GM19025 (cell line): ENCODE results near the gene SLC25A21.

Source experiments
- ATAC-seq: cut with Tn5 transposase; IDR thresholded peaks from one replicate; pipeline ENCODE4 v1.9.1; 2021; ENCODE audit warnings: mild to moderate bottlenecking, low read depth, moderate library complexity; ENCODE audit not compliant: unreplicated experiment

Gene SLC25A21

DNA sequence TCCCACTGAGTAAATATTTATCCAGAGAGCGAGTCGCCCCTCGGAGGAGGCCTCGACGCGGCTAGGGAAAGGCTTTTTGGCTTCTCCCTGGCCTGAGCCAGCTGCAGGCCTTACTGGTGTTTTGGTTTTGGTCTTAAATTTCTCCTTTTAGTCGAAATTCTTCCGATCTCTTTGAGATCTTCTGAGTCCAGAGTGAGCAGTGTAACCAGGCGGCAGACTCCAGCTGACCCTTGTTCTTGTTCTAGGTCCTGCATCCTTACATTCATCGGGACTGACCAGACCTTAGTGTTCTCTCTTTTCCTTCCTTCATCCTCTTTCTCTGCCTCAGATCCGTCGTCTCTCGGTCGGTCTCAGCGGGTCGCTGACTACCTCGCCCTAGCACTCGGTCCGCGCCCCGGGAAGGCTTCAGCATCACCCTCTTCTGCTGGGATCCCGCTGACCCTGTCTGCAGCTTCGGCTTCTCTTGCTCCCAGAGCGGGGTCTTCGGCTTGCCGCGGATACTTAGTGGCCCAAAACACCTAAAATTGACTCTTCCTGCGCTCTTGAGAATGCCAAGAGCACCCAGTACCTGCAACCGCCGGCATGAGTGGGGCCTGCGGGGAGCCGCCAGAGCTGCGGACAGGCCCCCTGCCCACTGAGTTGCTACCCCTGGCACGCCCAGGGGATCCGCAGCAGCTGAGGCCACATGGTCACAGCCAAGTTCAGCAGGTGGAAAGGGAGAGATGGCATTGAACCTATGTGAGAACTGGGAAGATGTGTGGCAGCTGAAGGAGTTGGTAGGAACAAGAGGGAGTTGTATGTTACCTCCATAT lies 513.2 kb downstream of the SLC25A21 start:
- no peak for ATAC-seq

DNA sequence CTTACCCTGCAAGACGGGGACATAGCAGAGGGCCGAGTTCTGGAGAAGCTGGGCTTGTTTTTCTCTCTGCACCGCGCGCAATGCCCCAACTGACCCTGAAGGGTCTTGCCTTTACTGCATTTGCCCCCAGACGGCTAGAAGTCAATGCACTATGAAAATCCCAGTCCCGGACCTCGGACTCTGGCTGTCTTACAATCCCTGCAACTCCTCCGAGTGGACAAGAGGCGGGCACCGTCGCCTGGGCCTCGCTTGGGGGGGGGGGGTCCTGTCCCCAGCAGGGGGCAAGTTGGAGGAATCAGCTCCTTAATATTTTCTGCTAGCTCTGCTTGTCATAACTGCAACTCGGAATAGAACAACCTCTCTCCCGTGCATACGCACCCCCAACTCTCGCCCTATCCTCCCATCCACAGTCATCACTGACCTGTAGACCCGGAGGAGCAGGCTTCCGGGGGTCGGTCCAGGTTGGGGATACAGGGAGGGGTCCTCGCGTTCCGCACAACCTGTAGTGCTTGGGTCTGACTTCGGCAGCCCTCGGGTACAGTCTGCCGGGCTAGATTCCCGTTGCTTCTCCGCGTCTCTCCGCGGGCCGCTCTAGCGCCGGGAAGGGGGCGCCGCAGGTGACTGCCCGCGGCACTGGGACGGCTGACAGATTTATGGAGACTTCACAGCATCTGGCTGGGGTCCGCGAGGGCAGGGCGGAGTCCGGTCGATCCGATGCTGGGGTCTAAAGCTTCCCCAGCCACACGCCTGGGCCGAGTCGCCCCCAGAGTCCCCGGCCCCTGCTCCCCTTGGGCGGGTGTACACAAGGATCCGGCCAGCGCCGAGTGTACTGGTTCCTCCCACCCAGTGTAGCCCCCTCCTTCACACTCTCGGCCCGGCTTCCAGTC lies 514.0 kb downstream of the SLC25A21 start:
- ATAC-seq, result no peak

DNA sequence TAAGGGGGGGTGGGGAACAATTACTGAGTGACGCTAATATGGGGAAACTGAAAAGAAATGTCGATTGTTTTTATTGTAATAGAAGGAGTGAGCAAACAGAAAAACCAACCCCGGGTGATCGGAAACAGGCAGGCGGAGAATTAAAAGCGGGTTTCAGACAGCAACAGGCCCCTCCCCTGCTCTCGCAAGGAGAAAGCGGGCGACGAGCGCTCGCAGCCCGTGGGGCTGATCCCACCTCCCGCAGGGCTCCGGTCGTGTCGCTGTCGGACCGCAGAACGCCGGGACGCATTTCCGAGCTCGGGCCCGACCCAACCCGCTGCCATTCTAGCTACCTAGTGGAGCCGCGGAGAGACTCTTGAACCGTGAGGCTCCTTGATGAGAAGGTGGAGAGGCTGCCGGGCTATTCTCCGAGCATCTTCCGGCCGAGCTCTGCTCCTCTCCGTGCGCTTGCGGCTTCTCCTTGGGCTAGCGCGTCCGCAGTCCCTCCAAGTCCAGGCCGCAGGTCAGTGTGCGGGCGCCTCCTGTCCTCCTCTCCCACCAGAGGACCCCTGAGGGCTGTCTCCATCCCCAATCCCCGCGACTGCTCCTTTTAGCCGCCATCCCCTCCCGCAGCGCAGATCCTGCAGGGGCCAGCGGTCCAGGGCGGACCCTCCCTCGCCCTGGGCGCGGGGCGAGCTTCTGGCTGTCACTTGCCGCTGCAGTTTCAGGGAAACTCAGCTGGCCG lies 514.8 kb downstream of the SLC25A21 start:
- ATAC-seq, result no peak

DNA sequence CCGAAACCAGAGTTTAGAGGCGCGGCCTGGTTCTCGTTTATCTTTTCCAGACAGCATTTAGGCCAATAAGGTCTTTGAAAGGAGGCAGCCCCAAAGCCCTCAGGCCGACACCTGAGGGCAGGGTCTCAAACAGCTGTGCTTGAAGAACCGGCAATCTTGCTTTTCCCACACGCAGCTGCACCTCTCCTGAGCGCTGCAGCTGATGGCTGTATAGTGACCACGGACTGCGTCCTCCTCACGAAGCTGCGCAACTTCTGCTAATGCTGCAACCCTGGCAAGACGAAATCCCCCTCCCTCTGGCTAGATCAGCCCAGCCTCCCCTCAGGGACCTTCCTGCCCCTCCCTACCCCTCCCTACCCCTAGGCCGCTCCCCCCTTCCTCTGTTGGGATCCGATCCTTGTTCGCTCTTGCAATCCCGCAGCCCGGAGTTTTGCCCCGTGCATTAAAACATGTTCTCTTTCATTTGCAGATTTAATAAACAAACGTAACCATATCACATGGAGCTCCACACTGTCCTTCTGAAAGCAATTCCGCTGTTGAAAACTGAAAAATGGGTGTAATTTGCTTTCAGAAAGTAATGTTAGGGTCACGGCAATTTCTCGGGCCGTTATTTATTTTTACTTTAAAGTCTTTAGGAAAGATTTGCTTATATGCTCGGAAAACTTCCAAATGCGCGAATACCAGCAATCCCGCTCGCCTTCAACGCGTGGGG lies 515.6 kb downstream of the SLC25A21 start:
- no peak for ATAC-seq

DNA sequence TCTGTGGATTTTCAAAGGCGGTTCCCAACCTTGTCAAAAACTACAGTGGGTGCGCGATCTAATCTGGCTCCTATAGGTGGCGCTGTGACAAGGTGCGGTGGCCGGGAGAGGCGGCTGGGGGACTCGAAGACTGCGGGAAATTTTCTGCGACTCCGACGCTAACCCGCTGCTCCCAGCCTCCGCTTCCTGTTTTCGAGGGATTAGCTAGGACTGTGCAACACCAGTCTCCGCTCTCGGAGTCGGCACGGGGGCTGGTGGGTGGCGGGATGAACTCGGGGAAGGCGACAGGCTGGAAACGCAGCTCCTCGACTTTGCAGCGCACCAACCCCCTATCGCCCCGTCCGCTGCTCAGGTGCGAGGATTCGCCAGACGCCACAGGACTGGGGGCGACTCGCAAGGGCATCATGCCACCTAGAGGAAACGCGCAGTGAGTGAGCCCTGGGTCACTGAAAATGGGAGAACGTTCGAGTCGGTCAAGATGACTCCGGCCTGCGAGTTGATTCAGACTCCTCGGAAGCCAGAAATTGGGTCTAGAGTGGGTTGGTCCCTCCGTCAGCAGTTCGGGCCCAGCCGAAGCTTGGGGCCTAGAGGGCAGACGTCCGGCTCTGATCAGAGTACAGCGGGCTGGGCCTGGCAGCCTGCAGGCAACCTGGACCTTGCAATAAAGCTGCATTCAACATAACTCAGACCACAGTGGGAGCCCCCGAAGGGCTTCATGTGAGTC lies 516.3 kb downstream of the SLC25A21 start:
- peak; percentile 37 for ATAC-seq

DNA sequence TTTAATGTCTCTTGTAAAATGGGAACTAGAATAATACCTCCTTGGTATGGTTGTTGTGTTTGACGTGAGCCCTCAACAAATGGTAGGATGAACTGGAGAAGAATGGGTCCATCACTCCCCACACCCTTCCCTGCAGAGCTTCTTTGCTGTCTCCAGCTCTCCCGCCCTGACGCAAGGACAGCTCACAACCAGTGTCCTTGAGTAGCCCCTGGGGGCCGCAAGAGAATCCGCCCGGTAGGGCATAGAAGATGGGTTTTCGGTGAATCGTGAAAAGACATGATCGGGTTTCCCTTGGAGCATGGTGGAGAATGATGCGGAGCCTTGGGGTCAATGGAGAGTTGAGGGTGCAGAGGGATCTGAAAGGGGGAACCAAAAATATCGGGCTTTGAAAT lies 516.8 kb downstream of the SLC25A21 start:
- ATAC-seq, result no peak

DNA sequence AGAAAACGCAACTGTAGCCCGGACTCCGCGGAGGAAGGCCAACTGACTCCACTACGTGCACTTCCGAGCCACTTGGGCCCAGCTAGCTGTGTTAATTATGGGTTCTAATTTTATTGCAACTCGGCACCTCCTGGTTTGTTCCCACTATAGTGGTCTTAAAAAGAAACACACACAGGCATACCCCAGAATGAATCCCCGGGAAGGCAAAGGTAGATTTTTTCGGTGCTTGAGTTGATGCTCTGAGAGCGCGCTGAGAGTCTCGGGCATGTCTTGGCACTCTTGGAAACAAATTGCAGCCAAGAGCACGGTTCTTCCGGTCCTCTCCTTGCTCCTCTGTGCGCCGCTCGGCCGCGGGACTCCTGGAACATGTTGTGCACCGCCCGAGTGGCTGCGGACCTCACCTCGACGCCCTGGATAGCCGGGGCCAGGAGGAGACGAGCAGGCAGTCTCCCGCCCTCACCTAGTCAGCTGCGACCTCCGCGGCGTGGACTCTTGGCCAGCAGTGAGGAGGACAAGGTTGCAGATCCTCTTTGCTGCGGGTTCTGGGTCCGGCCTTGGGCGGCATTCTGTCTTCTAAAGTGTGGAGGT lies 517.5 kb downstream of the SLC25A21 start:
- ATAC-seq, result no peak

DNA sequence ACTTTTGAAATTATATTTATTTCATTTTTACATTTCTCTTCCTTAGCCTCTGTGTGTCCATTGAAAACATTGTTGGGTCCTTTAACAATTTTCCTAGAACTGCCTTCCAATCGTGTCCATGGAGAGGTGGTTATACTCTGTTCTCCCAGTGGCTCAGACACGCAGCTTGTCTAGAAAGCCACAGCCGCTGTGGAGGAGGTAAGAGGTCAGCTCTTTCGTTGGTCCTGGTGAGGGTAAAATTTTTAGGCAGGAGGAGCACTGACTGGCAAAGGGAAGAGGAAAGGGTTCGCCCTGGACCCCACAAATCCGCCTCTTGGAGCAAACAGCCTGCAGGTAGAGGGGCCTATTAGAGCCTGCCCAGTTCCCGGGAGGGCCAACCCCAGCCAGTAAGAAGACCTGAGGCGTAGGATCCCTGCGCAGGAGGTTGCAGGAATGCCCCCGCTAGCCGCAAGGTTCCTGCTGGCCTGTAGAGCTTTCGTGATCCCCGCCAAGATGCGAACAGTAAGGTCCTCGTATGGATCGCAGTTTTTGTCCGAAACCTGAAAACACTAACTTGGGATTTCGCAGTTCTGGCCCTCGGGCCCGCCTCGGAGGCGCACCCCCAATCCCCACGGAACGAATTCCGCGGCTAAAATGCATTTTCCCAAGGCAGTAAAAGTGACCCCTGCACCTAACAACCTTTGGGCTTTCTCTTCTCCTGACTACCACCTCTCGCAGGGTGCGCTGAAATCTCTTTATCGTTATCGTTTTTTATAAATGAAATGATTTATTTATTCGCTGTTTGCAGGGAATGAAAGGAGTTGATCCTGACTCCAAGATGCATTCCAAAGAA lies 518.2 kb downstream of the SLC25A21 start:
- no peak for ATAC-seq

DNA sequence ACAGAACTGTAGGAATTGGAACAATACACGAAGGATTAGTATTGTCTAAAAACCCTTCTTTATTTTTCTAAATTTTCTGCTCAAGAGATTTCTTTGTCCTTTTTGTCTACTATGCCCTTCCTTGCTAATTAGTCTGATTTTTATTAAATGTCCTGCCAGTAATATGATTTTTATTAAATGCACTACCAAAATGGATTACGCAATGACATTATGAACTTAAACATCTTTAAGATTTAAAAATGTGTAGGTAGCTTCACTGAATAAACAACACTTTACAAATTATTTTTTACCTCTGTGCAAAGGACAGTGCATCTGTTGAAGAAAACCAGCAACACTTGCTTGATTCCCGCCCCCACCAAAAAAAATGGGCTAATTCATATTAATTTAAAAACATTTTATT lies 519.0 kb downstream of the SLC25A21 start:
- no peak for ATAC-seq

DNA sequence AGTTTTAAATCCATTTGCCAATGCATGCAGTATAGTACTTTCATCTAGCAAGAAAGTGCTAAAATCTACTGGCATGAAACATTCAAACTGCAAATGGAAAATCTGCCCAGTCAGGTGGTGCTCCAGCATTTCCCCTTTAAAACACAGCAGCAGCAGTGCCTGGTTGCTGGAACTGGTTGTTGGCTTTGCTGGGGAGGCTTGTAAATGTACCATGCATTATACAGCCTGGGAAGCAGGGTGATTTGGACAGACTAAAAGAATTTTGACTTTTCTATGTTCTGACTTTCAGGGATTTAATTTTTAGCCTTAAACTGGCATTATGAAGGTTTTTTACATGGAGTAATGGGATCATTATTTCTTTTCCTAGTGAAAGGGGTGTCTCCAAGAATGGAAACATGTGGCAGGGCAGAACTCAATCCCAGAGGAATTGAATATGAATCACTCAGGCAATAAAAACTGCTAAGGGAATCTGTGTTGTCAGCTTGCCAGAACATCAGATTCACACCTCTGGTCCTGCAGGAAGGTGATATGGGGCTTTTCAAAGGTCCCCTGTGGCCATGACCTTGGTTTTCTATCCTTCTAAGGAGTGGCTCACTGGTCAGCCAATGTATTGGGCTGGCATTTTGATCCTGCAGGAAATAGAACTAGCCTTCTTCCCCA lies 519.7 kb downstream of the SLC25A21 start:
- ATAC-seq, result no peak

DNA sequence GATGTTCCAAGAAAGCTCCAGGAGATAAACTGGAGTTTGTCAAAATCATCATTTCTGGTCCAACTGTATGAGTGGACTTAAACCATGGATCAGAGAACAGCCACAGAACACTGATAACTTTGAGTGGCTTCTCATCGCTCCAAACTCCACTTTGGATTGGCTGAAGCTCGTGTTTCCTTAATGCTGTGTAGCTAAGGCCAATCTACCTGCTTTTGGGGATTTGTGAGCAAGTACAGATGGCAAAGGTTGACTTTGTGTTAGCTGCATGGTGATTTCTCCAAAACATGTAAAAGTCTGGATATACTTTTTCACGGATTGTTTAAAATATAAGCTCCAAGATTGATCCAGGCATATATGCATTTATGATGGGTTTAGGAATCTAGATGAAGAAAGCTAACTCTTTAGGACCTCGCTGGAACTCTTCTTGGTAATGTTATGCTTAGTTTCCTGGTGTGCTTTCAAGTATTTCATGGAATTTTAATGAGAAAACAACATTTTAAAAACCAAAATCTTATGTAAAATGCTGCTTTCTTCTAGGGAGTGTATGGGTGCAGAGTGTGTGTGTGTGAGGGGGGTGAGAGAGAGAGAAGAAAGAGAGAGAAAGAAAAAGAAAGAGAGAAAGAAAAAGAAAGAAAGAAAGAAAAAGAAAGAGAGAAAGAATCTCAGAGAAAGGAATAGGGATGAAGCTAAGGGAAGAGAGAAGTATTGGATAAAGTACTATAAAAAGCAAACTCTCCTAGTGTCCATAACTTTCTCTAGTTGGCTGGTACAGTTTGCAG lies 522.3 kb downstream of the SLC25A21 start:
- ATAC-seq, result no peak

DNA sequence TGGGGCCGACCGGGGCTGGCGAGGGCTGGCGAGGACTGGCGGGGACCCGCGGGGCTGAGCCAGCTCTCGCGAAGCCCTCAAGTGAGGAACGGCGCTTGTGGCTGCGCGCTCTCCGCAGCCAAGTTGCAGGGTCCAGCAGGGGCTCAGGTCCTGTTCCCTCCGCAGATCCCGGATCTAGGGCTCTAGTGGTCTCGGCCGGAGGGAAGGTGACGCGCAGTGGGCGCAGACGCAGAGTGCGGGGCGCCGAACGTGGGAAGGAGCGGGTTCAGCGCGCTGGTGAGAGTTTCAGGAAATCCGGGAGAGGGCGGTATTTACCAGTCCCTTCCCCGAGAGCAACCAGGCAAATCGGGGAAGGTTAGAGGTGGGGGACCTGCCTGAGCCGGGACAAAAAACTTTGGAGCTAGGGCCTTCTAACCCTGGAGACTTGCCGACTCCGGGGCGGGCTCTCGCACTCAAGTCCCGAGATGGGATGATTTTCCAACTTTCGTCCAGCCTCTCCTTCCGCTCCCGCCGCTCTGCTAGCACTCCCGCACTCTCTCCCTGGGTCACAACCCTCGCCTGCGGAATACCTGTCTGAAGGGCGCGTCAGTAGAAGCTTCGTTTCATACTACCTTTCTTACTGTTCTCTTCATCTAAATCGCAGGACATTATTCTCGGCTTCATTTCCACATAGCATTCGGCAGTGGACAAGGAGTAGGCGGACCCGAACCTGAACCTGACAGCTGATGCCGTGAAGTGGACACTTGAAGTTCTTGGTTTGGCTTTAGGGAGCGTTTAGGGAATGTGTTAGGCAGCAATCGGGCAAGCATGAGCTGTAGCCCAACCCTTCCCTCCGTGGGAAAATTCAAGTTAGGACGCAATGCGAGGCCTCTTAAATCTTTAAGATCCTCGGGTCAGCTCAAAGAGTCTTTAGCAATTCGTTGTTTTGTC lies 524.3 kb downstream of the SLC25A21 start:
- ATAC-seq, result no peak

DNA sequence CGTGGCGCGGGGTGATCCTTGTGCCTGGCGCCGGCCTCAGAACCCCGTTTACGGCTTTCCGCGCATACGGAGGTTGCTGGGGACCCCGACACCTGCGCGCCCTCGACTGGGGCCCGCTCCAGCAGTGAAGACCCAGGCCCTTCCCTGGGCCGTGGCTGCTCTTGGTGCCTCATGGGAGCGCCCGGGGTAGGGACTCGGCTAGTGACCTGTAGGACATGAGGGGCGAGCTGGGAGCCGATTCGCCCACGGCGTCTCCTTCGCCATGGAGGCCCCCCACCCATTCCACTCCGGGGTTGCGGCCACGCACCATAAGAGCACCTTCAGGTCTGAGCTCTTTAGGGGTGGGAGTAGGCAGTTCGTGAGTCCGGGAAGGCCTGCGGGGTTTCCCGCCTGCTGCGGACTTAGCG lies 525.0 kb downstream of the SLC25A21 start:
- ATAC-seq, result no peak

DNA sequence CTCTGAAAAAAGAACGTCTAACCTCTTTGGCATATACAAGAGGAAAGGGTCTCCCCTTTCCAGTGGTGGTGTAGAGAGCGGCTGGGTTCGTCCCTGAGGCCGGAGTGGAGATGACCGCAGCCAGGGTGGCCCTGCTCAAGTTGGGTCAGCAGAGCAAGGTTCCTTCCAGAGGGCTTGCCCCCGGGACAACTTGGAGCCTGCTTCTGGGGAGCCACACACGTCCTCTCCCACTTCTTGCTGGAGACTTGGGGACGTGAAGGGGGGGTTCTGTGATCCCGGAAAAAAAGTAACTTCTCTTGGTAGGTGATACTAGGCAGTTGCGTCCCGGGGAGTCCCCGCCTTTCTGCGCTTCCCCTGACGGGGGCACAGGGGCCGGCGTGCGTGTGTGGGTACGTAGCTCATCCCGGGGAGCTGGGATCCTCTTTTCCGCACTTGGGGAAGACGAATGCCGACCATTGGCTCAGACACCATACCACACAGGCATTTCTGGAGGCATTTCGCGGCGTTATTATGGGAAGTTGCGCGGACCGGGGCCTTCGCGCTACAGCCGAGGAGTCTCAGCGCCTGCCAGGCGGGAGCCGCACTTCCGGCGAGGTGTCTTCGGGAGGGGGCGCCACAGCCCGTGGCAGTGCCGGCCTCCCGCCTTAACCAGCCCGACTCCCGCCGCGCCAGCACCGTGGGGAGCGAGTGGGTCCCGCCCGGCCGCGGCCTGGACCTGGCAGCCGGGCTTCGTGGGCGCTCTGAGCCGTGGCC lies 525.6 kb downstream of the SLC25A21 start:
- no peak for ATAC-seq

DNA sequence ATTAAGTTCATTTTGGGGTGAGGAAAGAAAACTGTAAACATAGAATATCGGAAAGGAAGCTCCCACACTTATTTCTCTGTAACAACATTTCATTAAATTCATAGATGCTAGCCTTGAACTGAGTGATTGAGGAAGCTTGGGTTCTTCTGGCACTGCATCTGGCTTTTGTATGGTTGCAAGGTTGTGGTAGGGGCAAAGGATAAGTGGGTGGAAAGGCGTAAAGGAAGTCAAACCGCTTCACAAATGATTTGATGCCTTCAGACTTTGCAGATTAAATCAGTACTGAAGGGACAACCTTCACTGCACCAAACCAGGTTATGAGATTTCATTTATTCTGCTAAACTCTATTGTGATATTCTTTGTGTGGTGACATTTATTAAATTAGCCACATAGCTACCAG lies 538.8 kb downstream of the SLC25A21 start:
- no peak for ATAC-seq
